Tibial artery (tissue), 4 donors: Measurements from ENCODE around the gene TNNC2.
"Not testable (repeated sequence)": the region's sequence is repeated elsewhere in the genome, so short reads cannot be mapped to it uniquely, and the experiment has no call there.

Source experiments
- DNase-seq, 2 donors: peaks; one replicate each; pipeline ENCODE4 v3.0.0-alpha.2; 2019
- H3K27ac ChIP-seq, 2 donors: fragments of 200-600 bp; sonication (generic) in 1 of 2; 1 replicate in 1 of 2; 2 replicates in 1 of 2; pipeline ENCODE4 v1.5.1; 2018 to 2019; ENCODE audit warnings: mild to moderate bottlenecking in 1 of 2
- H3K27me3 ChIP-seq, 2 donors: fragments of 200-600 bp; sonication (generic) in 1 of 2; one replicate each; pipeline versions ENCODE4 v1.5.1 to v1.6.0; 2016 to 2019
- H3K36me3 ChIP-seq, 3 donors: fragments of 200-600 bp; sonication (generic) in 2 of 3; one replicate each; pipeline ENCODE4 v1.5.1; 2016 to 2019; ENCODE audit warnings: mild to moderate bottlenecking in 2 of 3
- H3K4me1 ChIP-seq, 4 donors: fragments of 200-600 bp; sonication (generic) in 2 of 4; 1 replicate in 3 of 4; 2 replicates in 1 of 4; pipeline ENCODE4 v1.5.1; 2016 to 2019
- H3K4me3 ChIP-seq, 2 donors: fragments of 200-600 bp; sonication (generic) in 1 of 2; 1 replicate in 1 of 2; 2 replicates in 1 of 2; pipeline ENCODE4 v1.5.1; 2018 to 2019; ENCODE audit warnings: mild to moderate bottlenecking in 2 of 2
- H3K9me3 ChIP-seq, 3 donors: fragments of 200-600 bp; sonication (generic) in 1 of 3; one replicate each; pipeline ENCODE4 v1.5.1; 2016 to 2019
- intact Hi-C: fragments of 100-400 bp; cut with DNase I; formaldehyde crosslinking; loops from one replicate; pipeline ENCODE4 v1.15.0; 2023; ENCODE audit warnings: low total_unique reads
- TF ChIP-seq, protein P1 (sequence below), 2 experiments: fragments of 200-600 bp in 1 of 2; fragments of 450-650 bp in 1 of 2; IDR thresholded peaks; one replicate each; pipeline ENCODE4 v1.5.1; 2017 to 2019; ENCODE audit warnings: antibody characterized with exemption in 2 of 2, mild to moderate bottlenecking in 1 of 2, moderate library complexity in 1 of 2

Gene TNNC2

DNA sequence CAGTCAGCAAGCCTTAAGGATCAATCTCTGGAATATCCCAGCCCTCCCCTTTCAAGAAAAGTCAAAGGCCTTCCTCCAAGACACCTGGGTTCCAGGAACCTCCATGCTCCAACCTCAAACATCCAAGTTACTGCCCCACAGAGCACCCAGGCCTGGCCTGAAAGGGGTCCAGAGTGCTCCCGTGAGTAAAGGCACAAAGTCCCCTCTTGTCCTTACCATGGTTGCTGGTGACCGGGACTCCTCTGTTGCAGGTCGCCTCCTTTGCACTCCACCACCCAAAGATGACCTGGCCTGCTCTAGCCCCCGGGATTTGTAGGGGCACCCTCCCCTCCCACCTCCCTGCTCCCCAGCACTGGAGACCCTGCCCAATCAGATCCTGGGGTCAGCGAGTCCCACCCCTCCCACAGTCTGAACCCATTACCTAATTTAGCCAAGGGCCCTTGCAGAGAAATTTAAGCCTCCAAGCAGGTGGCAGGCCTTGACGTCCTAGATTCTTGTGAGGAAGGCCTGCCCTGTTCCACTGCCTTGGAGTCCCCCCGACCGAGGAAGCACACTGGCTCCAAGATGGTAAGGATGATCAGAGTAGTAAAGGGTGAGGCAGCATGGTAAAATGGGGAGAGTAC, at the start of gene TNNC2:
Gene TNNC2, minus strand, starts transcription at position 283 of the 623 bp plus-strand sequence. Its CDS starts 64 bp downstream, at position 219.
- no peak within 1 kb of the TSS for H3K4me3 ChIP-seq
- no peaks in the 10 kb centered on the region for H3K36me3 ChIP-seq
- intact Hi-C loops = loop anchor here (10.0 kb wide), 1 partner anchor 138 kb away; no protein-coding TSS in a partner anchor
- H3K27me3 ChIP-seq = no peaks in the 10 kb centered on the region
- no peaks in the 10 kb centered on the region for H3K9me3 ChIP-seq
- no peak for DNase-seq
- peak within 1 kb of the TSS; percentile 87 to 97 for H3K27ac ChIP-seq
- peaks cover 0 to 87% (median 51%) of the 10 kb centered on the region in 4 donors for H3K4me1 ChIP-seq
- TF ChIP-seq, protein P1, sequence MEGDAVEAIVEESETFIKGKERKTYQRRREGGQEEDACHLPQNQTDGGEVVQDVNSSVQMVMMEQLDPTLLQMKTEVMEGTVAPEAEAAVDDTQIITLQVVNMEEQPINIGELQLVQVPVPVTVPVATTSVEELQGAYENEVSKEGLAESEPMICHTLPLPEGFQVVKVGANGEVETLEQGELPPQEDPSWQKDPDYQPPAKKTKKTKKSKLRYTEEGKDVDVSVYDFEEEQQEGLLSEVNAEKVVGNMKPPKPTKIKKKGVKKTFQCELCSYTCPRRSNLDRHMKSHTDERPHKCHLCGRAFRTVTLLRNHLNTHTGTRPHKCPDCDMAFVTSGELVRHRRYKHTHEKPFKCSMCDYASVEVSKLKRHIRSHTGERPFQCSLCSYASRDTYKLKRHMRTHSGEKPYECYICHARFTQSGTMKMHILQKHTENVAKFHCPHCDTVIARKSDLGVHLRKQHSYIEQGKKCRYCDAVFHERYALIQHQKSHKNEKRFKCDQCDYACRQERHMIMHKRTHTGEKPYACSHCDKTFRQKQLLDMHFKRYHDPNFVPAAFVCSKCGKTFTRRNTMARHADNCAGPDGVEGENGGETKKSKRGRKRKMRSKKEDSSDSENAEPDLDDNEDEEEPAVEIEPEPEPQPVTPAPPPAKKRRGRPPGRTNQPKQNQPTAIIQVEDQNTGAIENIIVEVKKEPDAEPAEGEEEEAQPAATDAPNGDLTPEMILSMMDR (IDR thresholded peaks at IDR 0.05) = no peak

DNA sequence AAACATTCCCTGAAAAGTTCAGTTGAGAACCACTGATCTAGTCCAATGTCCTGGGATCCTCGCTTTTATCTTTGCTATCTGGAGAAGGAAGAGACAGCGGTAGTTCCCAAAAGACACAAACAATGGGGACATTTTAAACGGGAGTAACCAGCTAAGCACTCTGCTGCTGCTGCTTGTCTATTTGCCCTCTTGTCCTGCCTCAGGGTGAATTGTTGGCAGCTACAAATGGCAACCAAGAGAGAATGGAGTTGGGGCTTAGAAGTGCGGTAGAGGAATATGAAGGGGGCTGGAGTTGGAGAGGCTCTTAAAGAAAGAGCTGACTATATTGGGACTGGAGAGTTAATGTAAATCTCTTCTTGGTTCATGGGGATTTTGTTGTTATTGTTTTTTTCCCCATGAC, 47.5 kb upstream of the TNNC2 start:
- Histone ChIP-seq H3K36me3 (peaks cover 13 to 27% (median 18%) of the 10 kb centered on the region in 3 donors), H3K27me3 (no peaks in the 10 kb centered on the region), H3K4me3 (no peak overlapping the region), H3K9me3 (no peaks in the 10 kb centered on the region), H3K4me1 (no peaks in the 10 kb centered on the region), H3K27ac (no peak overlapping the region)
- TF ChIP-seq, protein P1 (IDR thresholded peaks at IDR 0.05) = no peak
- no peak for DNase-seq
- intact Hi-C loops = no loop called here

DNA sequence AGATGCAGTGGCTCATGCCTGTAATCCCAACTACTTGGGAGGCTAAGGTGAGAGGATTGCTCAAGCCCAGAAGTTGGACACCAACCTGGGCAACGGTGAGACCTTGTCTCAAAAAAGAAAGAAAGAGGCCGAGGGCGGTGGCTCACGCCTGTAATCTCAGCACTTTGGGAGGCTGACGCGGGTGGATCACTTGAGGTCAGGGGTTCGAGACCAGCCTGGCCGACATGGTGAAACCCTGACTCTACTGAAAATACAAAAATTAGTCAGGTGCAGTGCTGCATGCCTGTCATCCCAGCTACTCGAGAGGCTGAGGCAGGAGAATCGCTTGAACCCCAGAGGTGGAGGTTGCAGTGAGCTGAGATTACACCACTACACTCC, 47.0 kb upstream of the TNNC2 start:
- DNase-seq, H3K4me3 ChIP-seq, H3K9me3 ChIP-seq, H3K4me1 ChIP-seq, H3K27ac ChIP-seq, H3K27me3 ChIP-seq, intact Hi-C loops: not testable (repeated sequence)
- peaks cover 13 to 27% (median 18%) of the 10 kb centered on the region in 3 donors for H3K36me3 ChIP-seq

DNA sequence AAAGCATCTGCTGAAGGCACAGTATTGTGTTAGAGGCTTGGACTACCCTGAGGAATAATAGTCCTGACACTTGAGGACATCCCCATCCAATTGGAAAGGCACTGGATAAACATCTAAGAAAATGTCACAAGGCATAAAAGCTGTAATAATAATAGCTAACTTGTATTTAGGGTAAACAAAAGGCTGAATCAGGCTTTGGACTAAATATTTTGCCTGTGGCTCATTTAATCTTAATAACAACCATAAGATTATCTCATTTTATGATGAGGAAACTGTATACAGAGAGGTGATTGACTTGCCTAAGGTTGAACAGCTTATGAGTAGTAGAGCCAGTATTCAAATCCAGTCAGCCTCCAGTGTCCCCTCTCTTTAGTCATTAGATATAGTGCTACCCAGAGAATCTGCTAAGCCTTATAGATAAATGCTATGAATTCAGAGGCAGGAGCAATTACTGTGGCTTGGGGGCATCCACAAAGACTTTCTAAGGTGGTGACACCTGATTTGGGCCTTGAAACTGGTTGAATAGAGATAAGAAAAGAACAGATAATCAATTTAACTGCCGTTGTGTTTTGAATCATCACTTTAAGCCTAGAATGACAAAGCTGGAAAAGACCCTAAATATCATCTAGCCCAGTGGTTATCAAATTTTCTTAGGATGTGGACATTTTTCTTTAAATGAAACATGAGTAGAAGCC, 46.4 kb upstream of the TNNC2 start:
- no peak overlapping the region for H3K27ac ChIP-seq
- no peak overlapping the region for H3K4me3 ChIP-seq
- no peaks in the 10 kb centered on the region for H3K4me1 ChIP-seq
- TF ChIP-seq, protein P1 (IDR thresholded peaks at IDR 0.05) = no peak
- peaks cover 13 to 27% (median 18%) of the 10 kb centered on the region in 3 donors for H3K36me3 ChIP-seq
- H3K9me3 ChIP-seq = no peaks in the 10 kb centered on the region
- no peak for DNase-seq
- H3K27me3 ChIP-seq = no peaks in the 10 kb centered on the region
- intact Hi-C loops = no loop called here

DNA sequence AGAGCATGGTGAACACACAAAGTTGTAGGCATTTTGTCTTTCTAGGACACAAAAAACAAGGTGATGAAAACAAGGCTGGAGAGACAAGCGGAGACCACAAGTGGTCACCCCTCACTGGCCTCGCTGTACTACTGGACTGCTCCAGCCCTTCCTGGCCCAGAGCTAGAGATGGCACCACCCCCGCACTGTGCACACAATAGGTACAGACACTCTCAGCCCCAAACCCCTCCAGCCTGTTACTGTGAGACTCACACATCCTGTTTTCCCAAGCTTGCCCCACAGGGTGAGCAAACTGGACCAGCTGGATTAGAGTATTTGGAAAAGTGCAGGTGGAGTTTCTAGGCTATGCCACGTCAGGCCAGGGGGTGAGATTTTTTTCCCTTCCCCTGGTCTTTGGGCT, 45.5 kb upstream of the TNNC2 start:
- Histone ChIP-seq H3K9me3 (no peaks in the 10 kb centered on the region), H3K27ac (no peak overlapping the region), H3K4me3 (no peak overlapping the region), H3K4me1 (no peaks in the 10 kb centered on the region), H3K36me3 (peaks cover 9 to 17% (median 10%) of the 10 kb centered on the region in 3 donors), H3K27me3 (no peaks in the 10 kb centered on the region)
- intact Hi-C loops = no loop called here
- TF ChIP-seq, protein P1 (IDR thresholded peaks at IDR 0.05) = no peak
- DNase-seq = no peak

DNA sequence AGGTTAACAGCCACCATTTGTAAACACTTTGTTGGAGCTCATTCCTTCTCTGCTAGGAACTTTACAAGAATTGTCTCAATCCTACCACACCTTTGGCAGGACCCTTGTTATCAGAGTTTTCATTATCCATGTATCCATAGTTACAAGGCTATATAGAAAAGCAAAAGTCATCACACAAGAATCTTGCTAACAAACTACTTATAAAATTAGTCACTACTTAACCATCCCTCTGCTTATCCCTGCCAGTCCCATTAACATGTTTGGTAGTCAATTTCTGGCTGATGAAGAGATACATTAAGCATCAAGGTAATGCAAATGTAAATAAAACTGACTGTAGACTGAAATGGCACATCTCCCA, 40.7 kb upstream of the TNNC2 start:
- intact Hi-C loops = no loop called here
- Histone ChIP-seq H3K4me3 (no peak overlapping the region), H3K4me1 (no peaks in the 10 kb centered on the region), H3K27me3 (no peaks in the 10 kb centered on the region), H3K9me3 (no peaks in the 10 kb centered on the region), H3K36me3 (peaks cover 0 to 3% (median 0%) of the 10 kb centered on the region in 3 donors), H3K27ac (no peak overlapping the region)
- TF ChIP-seq, protein P1 (IDR thresholded peaks at IDR 0.05) = no peak
- no peak for DNase-seq
